Stimulated activated CD8-positive, alpha-beta memory T cell treated with anti-CD3 and anti-CD28 coated beads, Interleukin-7, amount 100 ng/mL, for 1 hour (primary cell): ENCODE data around the gene PLCH1.

Experiments
- DNase-seq, 2 donors: peaks; one replicate each; pipeline ENCODE4 v3.0.0-alpha.2; 2020; ENCODE audit warnings: low read depth in 2 of 2

The PLCH1 gene

GRCh38 chr3:155385896-155386625, 358.8 kb downstream of the PLCH1 start:
- DNase-seq, result no peak

DNA sequence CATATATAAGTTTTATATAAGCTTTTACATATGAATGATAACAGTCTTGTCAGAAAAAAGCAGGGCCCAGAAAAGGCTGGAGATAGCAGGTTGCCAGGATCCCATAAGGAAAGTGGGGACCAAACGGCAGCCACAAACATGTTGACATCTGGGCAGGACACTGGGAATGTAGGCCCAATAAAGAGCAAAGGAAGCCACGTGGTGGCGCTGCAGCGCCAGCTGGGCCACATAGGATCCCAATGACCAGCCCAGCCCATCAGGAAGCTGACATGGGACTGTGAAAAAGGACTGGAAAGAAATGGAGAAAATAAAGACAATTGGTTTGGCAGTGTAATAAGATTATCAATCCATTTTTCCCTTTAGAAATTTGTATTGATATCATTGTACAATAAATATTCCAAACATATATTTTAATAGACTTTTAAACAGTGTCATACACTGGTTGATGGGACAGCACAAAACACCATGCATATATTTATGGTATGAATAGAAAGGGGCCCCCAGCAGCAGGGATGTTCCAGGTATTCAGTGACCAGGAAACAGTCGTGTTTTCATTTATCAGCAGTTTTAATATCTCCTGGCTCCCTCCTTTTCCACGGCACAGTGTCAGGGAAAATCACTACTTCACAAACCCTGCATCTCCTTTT, 362.4 kb downstream of the PLCH1 start:
- no peak for DNase-seq

DNA sequence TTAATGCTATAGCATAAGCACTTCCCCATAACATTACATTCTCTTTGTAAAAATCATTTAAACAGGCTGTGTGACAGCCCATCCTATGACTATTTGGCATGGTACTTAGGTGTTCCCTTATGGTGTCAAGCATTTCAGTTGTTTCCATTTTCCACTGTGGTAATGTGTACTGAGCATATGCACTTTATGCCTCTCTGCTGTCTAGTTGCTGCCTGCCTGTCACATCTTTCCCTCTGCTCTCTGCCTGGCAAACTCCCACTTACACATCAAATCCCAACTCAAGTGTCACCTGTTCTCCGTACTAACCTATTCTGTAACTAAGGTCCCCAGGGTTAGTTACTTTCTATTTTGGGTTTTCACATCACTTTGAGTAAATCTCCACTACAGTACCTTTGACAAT, 367.0 kb downstream of the PLCH1 start:
- DNase-seq, result no peak

DNA sequence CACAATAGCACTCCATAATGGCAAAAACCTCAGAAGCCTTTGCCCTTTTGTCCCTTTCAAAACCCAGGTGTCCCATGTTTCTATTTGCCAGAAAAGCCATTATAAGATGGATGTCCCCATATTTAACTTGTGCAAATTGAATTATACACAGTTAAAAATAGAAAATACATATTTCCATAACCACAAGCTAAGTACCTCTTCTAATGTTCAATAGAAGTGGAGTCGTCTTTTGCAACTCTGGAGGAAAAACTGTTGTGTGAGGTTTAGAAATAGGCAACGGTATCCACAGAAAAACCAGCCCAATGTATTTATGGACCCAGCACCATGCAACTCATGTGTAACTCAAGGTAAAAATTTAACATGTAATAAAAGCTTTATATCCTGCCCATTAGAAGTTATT, 367.8 kb downstream of the PLCH1 start:
- DNase-seq, result no peak

GRCh38 chr3:155372281-155372680, 372.6 kb downstream of the PLCH1 start:
- no peak for DNase-seq

- no peak for DNase-seq
Measured at GRCh38 chr3:155370764-155371503, 373.9 kb downstream of the PLCH1 start.

DNA sequence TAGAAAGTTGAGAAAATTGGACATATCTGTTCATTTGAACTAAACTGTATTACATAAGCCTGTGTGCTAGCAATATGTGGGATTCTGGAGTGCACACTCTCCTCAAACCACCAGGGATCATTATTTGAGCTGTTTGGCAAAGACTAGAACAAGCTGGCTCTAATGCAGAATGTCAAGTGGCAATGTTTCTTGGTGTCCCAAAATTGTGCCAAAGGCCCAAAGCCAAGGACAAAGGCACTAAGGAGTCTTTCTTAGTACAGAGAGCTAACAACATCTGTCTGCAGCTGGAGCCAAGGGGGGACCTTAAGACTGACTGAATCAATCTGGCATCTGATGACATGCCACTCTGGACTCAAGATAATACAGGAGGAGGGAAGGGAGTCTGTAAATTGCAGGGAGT, 374.7 kb downstream of the PLCH1 start:
- no peak for DNase-seq

DNA sequence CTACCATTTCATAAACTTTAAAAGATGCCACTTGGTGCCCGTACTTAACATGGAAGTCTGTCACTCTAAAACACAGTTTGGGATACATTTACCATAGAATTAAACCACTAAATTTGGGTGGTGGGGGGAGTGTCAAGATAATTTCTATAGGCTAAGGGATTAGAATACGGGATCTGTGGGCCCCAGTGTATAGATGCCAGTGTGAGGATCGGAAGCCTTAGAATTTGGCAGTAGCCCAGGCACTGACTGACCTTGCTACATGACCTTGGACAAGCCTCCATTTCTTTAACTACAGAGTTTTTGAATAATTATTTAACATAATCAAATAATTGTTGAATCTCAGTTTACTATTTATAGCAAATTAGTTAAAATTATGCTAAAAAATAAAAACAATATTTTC, 375.1 kb downstream of the PLCH1 start:
- no peak for DNase-seq

GRCh38 chr3:155369244-155369643, 375.6 kb downstream of the PLCH1 start:
- no peak for DNase-seq

DNA sequence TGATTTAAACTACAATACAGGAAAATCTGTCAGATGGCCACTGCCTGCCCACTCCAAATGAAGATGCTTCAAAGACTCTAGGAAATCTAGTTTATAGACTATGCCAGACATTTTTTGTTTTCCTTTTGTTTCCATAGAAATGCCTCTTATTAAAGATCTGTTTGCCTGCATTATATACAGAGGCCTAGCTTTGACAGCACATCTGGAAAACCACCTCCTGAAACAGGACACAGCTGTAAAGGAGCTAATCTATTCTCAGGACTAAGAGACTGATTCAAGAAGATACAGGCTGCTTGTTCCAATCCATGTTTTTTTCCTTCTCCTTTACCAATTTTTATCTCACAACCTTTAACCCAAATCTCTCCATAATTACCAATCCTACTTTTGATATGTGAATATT, 376.1 kb downstream of the PLCH1 start:
- DNase-seq, result no peak

DNA sequence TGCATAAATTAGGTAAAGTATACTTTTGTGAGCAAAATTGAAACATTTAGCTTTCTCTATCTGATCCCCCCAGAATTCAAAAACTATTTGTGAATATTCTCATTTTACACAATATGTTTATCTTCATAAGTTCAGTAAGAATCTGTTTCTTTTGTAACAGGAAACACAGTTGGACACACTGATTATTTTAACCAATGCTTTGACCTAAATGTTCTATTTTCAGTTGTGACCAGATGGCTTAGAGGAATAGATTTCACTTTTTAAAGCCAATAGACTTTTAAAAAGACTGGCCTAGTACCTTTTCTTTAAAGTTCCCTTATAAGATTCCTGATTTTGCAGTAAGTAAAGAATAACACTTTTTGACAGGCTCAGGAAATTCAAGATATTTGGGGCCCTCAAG, 377.4 kb downstream of the PLCH1 start:
- no peak for DNase-seq

- DNase-seq, result no peak
Measured at GRCh38 chr3:155365178-155365783, 379.6 kb downstream of the PLCH1 start.

DNA sequence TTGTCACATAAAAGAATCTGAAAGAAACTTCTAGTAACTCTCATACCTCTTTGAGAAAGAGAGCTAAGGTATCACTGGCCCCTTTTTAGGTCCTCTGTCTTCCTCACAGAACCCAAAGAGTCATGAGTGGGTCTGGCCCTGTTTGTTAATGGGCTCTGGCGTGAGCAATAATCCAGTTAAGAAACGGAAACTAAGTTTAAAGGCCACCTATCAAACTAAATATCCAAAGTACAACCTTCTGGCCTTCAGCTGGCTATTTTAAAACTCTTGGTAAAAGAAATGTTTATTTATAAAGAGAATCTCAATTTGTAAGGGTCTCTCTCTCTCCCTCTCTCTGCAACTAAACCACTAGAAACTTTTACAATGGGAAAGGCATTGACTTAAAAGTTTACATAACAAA, 380.4 kb downstream of the PLCH1 start:
- DNase-seq, result no peak

DNA sequence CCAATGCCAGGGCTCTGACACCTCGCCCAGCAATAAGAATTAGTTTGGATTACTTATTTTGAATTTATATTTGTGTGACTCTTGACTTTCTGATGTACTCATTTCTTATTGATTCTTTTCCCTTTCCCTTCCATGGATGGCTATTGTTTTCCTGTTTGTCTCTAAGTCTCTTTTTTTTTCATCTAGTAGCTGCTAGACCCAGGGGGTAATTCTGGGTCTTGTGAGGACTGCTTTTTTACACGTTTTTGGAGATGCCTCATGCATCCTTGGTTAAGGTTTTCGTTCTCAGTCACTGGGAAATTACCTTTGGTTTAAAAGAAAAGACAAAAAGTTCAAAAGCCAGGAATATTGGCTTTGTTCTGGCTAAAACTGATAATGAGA, 381.2 kb downstream of the PLCH1 start:
- no peak for DNase-seq

- no peak for DNase-seq
Measured at GRCh38 chr3:155362808-155363689, 381.8 kb downstream of the PLCH1 start.

GRCh38 chr3:155360281-155360680, 384.6 kb downstream of the PLCH1 start:
- no peak for DNase-seq

GRCh38 chr3:155356594-155357370, 388.1 kb downstream of the PLCH1 start:
- no peak for DNase-seq

GRCh38 chr3:155354658-155355057, 390.2 kb downstream of the PLCH1 start:
- no peak for DNase-seq

GRCh38 chr3:155352900-155353490, 391.9 kb downstream of the PLCH1 start:
- no peak for DNase-seq

DNA sequence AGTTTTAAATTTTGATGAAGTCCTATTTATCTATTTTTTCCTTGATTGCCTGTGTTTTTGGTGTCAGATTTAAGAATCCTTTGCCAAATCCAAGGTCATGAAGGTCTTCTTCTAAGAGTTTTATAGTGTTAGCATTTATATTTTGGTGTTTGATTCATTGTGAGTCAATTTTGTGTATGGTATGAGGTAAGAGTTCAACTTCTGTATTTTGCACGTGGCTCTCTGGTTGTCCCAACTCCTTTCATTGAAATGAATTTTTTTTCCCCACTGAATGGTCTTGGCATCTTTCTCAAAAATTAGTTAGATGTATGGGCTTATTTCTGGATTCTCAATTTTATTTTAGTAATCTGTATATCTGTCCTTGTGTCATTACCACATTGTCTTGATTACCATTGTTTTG, 394.3 kb downstream of the PLCH1 start:
- no peak for DNase-seq
